GM19351 (cell line): ENCODE results near the gene ALG10B.
"Not testable (repeated sequence)": the region's sequence is repeated elsewhere in the genome, so short reads cannot be mapped to it uniquely, and the experiment has no call there.

Experiments
- ATAC-seq: cut with Tn5 transposase; IDR thresholded peaks from one replicate; pipeline ENCODE4 v1.9.1; 2021; ENCODE audit warnings: mild to moderate bottlenecking, moderate library complexity; ENCODE audit not compliant: unreplicated experiment

Gene ALG10B, protein sequence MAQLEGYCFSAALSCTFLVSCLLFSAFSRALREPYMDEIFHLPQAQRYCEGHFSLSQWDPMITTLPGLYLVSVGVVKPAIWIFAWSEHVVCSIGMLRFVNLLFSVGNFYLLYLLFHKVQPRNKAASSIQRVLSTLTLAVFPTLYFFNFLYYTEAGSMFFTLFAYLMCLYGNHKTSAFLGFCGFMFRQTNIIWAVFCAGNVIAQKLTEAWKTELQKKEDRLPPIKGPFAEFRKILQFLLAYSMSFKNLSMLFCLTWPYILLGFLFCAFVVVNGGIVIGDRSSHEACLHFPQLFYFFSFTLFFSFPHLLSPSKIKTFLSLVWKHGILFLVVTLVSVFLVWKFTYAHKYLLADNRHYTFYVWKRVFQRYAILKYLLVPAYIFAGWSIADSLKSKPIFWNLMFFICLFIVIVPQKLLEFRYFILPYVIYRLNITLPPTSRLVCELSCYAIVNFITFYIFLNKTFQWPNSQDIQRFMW

DNA sequence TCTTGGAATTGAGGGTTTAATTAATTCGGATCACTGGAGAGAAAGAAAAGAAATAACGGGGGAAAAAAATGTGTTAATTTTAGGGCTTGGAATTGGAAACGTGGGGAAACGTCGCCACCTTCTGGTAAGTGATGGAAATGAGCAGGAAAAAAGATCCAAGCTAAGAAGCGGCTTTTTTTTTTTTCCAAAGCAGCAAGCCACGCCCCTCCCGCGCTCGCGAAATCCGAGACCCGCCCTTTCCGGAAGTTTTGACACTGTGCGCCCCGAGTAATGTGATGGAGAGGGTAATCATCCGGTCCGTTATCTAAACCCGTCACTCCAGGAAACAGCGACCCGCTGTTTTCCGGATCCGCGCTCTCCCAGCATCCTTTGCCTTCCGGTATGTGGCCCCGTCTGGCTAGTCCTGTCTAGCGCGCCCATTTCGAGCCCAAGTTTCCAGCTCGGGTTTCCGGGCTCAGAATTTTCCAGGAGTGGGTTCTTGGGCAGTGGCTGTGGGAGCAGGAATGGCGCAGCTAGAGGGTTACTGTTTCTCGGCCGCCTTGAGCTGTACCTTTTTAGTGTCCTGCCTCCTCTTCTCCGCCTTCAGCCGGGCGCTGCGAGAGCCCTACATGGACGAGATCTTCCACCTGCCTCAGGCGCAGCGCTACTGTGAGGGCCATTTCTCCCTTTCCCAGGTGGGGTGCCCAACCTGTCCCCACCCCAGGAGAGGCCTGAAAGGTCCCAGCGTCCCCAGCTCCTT lies at the start of gene ALG10B:
Gene ALG10B, plus strand, starts transcription at position 384 of the 739 bp plus-strand sequence. Its CDS starts 120 bp downstream, at position 504.
- ATAC-seq = peak; percentile 100

- ATAC-seq = no peak
Measured at GRCh38 chr12:38268612-38269011, 48.0 kb upstream of the ALG10B start.

DNA sequence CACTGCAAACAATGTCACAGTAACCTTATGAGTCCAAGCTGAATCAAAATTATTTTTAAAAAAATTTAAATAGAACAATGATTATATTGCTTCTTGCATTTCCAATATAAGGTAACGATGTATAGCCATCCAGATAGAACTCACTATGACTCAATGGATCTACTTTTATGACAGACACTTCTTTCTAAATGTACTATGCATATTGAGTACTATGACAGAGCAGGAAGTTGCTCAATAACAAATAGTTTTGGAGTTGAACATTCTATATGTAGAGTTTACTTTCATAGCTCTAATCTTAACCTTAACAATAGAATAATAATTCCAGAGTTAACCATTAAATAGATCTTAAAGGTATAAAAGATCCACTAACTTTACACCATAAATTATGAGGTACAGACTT lies 46.7 kb upstream of the ALG10B start:
- no peak for ATAC-seq

GRCh38 chr12:38279756-38280155 lies 36.8 kb upstream of the ALG10B start:
- no peak for ATAC-seq

- ATAC-seq = no peak
Measured at GRCh38 chr12:38282886-38283285, 33.7 kb upstream of the ALG10B start.

GRCh38 chr12:38289396-38289795 lies 27.2 kb upstream of the ALG10B start:
- ATAC-seq = no peak

DNA sequence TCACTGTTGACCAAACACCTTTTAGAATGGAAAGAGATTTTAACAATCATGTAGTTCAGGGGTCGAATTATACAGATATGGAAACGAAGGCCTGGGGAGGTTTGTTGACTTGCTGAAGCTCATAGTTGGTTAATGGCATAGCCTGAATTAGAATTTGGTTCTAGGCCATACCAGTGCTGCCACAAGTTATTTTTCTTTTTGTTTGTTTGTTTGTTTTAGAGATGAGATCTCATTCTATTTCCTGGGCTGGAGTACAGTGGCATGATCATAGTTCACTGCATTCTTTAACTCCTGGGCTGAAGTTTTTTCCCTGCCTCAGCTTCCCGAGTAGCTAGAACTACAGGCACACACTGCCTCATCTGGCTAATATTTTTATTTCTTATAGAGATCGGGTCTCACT lies 25.4 kb upstream of the ALG10B start:
- no peak for ATAC-seq

DNA sequence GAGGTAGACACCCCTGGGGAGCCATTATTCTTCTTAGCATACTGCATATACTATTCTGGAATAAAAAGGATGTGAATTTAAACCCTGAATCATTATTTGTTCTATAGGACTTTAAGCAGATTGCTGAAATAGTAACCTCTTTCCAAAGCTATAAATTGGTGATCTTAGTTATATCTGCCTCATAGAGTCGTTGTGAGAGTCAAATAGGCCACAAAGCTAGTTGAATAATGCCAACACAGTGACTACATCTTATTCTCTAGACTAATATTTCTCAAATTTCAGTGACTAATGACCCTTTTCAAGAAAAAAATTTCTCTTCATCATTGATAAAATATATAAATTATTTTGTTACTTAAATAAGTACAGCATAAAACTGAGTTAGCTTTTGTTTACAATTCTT lies 13.6 kb upstream of the ALG10B start:
- not testable (repeated sequence) for ATAC-seq

DNA sequence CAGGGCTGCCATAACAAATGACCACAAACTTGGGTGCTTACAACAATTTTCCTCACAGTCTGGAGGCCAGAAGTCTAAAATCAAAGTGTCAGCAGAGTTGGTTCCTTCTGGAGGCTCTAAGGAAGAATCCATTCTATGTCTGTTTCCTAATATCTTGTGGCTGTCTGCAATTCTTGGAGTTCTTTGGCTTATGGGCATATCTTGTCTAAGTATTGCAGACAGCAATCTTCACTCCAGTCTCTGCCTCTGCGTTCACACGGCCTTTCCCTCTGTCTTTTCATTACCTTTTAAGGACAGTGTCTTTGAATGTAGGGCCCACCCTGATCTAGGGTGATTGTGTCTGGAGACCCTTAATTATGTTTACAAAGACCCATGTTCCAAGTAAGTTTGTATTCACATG lies 5.4 kb downstream of the ALG10B start:
- not testable (repeated sequence) for ATAC-seq

DNA sequence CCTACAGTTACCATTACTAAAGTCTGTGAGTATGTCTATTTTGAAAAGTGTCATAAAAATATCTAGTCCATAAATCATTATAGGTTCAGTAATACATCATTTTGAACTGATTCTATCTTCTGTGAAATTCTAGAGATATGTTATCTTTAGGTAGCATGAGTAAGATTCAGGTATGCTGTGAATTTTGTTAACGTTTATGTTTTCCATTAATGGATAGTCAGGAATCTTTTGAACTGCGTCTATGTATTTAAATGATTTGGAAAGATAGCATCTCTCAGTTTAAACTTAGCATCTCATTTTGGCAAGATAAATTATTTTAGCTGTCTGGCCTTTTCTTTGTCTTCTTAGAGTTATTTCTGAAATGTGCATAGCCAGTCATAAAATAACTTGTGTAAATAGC lies 8.3 kb downstream of the ALG10B start:
- ATAC-seq = no peak

DNA sequence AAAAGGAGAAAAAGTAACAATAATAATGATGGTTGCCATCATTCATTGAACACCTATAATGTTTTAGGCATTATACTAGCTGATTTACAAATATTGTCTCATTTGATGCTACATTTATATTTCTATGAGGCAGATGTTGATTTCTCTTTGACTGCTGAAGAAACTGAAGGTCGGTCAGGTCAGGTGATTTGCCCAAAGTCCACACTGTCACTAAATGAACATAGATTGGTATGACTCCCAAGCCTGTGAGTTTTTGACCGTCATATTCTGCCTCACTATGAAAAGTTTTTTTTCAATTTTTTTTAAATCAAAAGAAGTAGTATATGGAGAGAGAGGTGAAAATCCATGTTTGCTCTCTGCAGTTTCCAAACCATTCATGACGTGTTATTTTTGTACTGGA lies 10.8 kb downstream of the ALG10B start:
- no peak for ATAC-seq

DNA sequence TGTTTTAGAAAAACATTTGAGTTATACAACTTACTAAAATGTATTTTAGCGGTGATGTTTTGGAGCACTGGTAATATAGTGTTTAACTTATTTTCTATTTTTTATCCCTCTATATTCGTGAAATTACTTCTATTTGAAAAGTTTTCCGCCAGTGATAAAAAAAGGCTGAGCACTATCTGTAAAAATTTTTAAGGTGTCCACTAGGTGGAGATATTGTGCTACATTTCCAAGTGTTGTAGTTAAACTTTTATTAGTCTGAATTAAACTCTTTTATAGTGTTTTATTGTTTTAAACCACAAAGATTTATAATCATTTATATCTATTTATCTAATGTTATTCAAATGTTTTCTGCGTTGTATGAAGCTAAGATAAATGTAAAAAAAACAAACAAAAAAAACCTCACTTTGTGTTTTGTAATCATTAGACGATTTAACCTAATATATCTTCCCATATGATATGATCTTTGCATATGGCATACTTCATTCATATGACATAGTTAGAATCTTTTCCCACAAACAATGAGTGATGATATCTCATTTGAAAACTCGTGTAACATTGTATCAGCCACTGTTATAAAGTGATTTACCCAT lies 11.8 kb downstream of the ALG10B start:
- ATAC-seq = peak; percentile 68

GRCh38 chr12:38330414-38330813 lies 13.8 kb downstream of the ALG10B start:
- not testable (repeated sequence) for ATAC-seq

- no peak for ATAC-seq
Measured at GRCh38 chr12:38332814-38333213, 16.2 kb downstream of the ALG10B start.

DNA sequence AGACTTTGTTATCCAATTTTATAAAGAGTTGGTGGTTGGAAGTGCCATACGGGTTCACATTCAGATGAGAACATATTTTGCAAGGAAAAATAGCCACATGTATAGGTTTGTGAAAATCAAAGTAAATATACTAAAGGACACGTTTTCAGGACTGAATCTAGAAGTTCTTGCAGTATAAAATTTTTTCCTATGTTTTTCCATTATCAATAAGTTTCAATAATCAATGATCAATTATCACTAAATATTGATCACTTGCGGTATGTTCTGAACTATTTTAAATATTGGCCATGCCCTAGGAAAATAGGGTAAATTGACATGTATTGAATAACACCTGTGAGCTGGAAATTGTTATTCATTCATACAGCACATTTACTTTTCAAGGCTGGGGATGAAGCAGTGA lies 25.9 kb downstream of the ALG10B start:
- ATAC-seq = no peak

DNA sequence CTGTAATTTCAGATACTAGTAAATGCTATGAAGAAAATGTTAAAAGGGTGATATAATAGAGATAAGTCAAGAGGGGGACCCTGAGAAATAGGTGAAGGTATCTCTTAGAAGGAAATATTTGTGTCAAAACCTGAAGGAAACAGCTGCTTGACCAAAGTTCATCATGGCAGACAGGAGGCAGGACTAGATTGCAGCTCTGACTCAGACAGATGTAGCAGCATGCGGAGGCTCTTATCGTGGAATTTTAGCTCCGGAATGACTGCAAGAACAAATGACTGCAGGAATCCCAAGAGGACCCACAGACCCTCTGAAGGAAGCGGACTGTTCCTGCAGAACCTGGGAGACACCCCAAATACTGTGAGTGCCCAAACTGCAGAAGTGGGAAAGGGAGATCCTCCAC lies 26.7 kb downstream of the ALG10B start:
- not testable (repeated sequence) for ATAC-seq

DNA sequence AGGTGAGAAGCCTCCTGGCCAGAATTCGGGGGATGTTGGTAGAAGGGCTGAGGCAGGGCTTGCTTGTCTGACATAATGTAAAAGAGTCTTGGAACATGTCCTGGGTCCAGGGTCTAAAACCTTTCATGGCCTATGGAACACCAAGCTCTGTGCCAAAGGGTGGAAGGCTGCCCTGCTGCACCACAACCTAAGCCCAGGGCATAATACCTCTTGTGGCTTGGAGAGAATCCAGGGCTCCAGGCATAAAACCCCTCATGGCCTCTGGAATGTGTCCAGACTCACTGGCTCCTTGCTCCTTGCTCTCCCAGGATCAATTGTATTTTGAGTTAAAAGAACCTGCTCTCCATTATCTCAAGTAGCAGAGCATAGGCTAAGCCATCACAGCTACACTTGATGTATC lies 27.3 kb downstream of the ALG10B start:
- not testable (repeated sequence) for ATAC-seq

DNA sequence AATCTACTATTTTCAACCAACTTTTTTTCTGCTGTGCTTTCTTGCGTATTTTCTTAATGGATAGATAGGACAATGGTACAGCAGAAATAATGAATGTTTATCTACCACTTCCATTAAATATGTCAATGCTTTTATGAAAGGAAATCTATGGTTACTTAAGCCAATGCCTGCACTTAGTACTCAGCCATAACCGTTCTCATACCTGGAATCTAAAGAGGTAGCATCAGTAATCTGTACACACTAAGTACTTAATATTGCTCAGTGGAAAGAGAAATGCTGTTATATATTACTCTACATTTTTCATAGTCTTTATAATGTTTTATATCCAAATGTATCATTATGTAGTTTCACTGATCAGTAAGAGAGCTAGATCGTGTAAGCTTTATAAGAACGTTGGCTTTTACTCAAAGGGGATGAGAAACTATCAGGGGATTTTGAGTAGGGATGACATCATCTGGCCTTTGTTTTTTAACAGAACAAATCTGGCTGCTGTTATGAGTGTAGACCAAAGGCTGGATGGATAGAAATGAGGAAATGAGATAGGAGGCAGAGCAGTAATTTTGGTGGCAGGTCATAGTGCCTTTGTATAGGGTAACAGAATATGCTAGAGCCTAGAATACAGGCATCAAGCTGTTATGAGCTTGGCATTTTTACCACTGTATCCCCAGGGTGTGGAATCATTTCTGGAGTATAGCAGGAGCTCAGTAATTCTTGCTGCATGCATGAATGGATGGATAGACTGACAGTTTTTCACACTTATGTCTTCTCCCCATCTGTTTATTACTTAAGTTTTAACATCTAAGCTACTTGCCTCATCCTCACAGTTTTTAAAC lies 34.0 kb downstream of the ALG10B start:
- ATAC-seq = peak; percentile 99

DNA sequence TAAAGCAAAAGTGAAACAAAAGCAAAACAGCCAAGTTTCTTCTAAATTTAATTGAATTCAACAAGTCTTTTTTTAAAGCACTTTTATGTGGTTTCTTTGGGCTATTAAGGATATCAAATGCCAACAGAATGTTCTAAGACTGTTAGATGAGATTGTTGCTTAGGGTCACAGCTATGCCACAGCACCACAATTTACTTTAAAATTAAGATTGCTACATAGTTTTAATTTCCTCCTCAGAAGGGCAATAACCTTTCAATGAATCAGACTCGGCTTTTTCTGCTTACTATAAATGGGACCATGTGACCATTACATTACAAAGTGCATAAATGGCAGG lies 34.6 kb downstream of the ALG10B start:
- ATAC-seq = peak; percentile 1

DNA sequence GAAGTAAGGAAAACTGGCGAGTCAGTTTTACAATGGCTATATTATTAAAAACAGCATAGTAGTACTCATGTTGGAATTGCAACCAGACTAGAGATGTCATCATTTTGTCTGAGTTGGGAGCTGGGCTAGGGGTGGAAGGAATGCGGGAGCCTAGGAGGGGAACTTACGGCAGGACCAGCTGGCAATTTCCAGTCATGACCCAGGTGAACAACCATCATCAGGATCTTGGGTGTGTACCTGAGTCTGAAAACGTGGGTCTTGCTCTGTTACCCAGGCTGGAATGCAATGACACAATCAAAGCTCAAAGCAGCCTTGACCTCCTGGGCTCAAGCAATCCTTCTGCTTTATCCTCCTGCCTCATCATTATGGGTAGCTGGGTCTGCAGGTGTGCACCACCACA lies 50.9 kb downstream of the ALG10B start:
- ATAC-seq = no peak

DNA sequence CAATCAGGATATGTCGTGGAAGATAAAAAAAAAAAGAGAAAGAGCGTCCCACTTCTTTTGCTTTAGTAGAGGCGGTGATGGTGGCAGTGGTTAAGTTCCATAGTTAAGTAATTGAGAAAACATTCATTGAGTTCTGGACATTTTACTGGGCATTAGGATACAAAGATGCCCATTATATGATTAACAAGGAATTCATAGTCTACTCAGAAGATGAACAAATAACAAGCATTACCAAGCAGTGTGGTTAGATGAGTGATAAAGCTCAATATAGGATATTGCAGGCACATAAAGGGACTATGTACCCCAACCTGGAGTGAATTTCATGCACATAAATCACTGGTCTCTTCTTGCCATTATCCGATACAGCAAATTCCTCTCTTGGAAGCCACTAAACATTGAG lies 53.7 kb downstream of the ALG10B start:
- ATAC-seq = no peak
